ENCODE results near the gene ABI1. TPM values are rescaled to one million over a fixed set of nuclear protein-coding genes. Genes with fewer than 3 reads are reported as not detected.
A peak's percentile ranks its signal among the peaks of the same experiment; 100 is the strongest.

The ABI1 gene
- total RNA-seq, 1 experiment from 2014 or later = 44.4 TPM

DNA sequence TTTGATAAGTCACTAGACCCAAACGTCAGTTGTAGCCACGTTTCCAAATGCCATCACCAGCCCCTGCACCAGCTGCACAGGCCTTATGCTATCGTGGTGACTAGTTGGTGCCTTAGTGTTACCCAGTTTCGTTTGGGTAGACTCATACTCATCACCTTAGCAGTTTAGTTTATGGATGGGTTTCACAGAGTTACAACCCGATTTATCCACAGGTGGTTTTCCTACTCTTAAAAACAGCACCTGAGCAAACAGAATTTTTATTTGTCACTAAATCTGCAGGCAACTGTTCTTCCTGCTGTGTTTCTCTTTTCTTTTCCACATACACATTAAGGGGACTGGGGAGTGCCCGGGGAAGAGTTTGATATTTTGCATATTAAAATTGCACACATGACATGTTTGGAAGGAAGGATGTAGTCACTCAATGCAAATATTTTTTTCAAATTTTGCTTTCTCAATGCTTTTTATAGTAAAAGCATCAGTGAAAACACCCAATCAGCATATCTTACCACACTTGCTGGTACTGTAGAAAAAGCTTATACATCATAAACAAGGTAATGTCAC is 121.6 kb downstream of the ABI1 start:
- no peak for DNase-seq (ENCODE audit: low read depth, low spot score)
- in situ Hi-C loops (cut with HindIII; ENCODE audit: low pct_unique_long_range_greater_than_20kb, low sequenced_read_pairs) = no loop called here

DNA sequence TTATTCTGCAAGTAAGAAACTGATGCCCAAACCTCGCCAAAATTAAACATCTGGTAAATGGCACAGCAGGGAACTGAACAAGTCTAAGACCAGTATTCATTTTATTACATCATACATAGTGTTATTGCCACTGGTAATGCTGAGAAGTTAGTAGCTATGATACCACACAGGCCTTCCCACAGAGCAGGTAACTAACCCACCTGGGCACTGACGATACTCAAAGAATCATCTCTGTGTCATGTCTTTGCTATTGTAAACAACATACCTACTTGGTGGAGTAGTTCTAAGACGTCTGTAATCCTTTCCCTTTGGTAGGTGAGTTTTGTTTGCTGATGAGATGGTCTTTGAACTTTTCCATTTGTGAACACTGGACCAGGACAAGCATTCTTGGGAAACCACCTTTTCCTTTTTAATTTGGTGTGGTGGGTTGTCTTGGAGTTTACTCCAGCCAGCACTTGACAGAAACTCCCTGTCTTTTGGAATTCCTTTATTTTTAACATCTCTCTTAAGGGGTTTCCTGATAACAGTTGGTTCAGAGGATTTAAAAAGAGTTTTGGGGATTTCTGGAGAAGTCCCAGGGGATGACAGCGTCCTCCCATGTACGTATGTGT is 122.4 kb downstream of the ABI1 start:
- DNase-seq (ENCODE audit: low read depth, low spot score) = no peak
- in situ Hi-C loops (cut with HindIII; ENCODE audit: low pct_unique_long_range_greater_than_20kb, low sequenced_read_pairs) = no loop called here

DNA sequence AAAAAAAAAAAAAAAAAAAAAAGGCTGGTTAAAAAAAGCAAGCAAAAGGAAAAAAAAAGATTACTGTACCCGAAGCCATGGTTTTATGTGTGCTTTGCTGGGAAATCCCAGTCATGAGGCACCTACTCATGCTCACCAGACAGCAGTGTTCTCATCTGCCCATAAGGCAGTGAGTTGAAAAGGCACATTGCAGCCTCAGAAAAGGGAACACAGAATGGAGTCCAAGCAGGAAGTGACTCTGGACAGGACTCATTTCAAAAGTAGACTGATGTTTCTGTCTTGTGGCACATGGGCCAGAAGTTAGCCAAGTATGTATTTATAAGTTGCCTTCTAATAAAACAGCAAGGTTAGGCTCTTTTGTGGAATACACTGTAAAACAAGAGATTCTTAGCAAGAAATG is 123.0 kb downstream of the ABI1 start:
- in situ Hi-C loops (cut with HindIII; ENCODE audit: low pct_unique_long_range_greater_than_20kb, low sequenced_read_pairs) = no loop called here
- peak; percentile 88 for DNase-seq (ENCODE audit: low read depth, low spot score)

DNA sequence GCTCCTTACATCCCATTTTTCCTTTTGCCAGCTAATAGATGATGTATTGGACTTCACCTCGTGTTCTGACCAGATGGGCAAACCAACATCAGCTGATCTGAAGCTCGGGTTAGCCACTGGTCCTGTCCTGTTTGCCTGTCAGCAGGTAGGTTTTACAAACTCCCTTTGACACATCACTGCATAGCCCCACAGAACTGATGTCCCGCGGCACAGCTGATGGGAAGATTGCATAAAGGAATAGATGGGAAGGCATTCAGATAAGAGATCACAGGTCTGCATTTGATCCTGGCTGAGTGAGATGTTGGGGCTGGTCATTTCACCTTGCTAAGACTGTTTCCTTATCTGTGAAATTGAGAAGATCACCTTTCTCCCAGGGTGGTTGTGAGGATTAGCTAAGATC is 125.3 kb downstream of the ABI1 start:
- in situ Hi-C loops (cut with HindIII; ENCODE audit: low pct_unique_long_range_greater_than_20kb, low sequenced_read_pairs) = no loop called here

DNA sequence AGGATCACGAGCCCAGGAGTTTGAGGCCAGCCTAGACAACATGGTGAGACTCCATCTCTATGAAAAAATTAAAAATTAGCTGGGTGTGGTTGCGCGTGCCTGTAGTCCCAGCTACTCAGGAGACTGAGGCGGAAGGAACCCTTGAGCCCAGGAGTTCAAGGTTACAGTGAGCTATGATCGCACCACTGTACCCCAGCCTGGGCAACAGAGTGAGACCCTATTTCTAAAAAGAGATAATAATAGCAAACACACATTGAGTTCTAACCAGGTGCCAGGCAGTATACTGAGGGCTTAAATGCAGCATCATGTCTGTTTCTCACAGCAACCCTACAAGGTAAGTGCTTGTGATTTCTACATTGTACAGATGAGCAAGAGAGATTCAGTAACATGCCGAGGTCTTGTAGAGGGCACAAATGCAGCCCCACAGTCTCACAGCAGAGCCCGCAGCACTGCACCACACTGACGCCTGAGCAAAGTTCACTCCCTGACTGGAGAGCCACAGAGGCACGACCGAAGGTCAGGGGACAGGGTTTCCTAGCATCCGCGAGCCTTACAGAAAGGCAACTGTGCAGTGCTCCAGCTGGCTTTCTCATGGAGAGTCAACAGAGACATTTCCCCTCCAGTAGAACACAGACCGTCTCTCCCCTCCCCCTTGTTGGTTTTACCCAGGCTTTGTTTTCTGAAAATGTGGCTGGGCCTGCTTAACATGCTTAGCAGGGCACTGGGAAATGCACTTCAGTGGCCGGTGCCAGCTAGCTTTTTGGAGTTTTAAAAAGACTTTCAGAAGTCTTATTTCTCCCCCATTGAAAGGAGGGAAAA is 126.8 kb downstream of the ABI1 start:
- no peak for DNase-seq (ENCODE audit: low read depth, low spot score)
- in situ Hi-C loops (cut with HindIII; ENCODE audit: low pct_unique_long_range_greater_than_20kb, low sequenced_read_pairs) = no loop called here

More for the DNA sequence above, 125.3 kb downstream of the ABI1 start:
- DNase-seq (ENCODE audit: low read depth, low spot score) = no peak

DNA sequence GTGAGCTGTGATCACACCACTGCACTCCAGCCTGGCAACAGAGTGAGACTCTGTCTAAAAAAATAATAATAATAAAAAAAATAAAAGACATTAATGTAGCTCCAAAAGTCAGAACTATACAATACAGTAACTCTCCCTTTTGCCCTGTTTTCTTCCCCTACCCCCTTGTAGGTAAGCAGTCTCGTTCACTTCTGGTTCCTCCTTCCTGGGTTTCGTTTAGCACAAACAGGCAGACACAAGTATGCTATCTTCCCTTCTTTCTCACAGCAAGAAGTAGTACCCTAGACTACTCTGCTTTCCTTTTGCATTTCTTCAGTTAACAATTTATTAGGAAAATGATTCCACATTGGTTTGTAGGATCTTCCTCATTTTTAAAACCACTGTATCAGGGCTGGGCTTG is 130.2 kb downstream of the ABI1 start:
- no peak for DNase-seq (ENCODE audit: low read depth, low spot score)
- in situ Hi-C loops (cut with HindIII; ENCODE audit: low pct_unique_long_range_greater_than_20kb, low sequenced_read_pairs) = no loop called here

DNA sequence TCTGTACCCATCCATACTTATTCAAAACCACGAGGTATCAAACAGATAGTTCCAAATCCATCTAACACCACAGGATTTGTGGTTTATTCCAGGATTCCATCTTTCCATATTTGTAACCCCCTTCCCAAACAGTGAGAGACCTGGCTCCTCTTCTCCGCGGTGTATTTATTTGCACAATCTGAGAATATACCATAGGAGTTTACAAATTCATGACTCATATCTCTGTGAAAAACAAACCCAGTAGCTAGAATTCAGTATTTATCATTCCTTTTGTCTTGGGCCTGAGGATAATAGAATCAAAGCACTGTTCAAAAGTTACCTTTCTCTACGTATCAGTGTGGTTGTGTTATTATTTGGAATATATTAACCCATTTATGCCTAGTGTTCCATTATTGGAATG is 131.4 kb downstream of the ABI1 start:
- in situ Hi-C loops (cut with HindIII; ENCODE audit: low pct_unique_long_range_greater_than_20kb, low sequenced_read_pairs) = no loop called here

DNA sequence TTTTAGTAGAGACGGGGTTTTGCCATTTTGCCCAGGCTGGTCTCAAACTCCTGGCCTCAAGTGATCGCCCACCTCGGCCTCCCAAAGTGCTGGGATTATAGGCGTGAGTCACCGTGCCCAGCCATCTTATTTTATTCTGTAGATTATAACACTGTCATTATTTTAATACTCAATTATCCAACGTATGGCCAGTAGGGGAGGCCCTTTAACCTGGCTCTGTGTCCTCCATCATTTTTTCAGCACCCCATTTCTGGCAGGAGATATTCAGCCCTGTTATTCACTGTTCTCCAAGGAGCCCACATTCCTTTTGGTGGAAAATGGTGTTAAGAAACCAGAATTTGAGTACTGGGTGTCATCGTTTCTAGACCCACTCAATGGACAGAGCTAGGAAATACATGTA is 131.8 kb downstream of the ABI1 start:
- no peak for DNase-seq (ENCODE audit: low read depth, low spot score)
- in situ Hi-C loops (cut with HindIII; ENCODE audit: low pct_unique_long_range_greater_than_20kb, low sequenced_read_pairs) = no loop called here

More for the DNA sequence above, 131.4 kb downstream of the ABI1 start:
- no peak for DNase-seq (ENCODE audit: low read depth, low spot score)

DNA sequence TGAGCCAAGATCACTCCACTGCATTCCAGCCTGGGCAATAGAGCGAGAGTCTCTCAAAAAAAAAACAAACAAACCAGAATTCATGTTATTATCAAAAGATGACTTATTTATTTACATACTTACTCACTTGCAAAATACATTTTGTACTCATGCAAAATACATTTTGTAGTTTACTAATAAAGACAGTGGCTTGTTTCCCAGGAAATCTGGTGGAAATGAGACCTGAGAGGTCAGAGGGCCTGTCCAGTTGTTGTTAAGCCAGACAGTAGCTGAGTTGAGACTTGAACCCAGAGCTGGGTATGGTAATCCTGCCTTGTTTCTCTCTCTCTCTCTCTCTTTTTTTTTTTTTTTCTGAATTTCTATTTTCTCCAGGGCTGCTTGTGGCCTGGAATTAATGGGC is 133.8 kb downstream of the ABI1 start:
- no peak for DNase-seq (ENCODE audit: low read depth, low spot score)
- in situ Hi-C loops (cut with HindIII; ENCODE audit: low pct_unique_long_range_greater_than_20kb, low sequenced_read_pairs) = no loop called here

DNA sequence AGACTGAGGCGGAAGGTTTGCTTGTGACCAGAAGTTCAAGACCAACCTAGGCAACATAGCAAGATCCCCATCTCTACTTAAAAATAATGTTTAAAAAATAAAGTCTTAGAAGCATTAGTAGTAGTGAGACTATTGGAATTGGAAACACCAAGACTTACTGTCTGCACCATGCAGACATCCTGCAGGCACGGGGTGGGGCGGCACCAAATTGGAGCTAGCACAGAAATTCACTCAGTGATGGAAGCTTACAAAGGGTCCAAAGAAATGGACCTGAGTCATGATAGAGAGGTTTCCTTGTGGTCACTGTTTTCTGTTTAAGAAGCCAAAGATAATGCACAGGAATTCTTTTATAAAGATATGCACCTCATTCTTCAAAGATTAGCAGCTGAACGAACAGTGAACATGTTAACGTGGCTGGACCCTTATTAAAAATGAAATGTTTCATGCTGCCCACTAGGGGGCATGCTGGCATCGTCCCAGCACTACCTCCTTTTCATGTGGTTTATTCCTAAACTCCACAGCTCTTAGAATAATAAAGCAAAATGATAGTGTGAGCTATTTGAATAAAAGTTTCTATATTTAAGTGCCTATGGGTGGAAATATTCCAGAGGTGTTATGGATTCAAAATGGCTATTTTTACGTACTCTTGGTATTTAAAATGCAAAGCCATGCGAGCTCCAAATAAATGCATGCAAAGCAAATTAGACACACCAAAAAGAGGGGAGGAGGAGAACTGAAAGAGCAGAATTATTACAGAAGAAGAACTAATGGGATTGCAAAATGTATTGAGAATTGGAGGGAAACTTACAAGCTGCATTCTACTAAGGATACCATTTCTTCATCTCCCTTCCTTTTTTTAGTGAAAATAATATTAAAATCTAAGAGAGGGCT is 134.7 kb downstream of the ABI1 start:
- in situ Hi-C loops (cut with HindIII; ENCODE audit: low pct_unique_long_range_greater_than_20kb, low sequenced_read_pairs) = no loop called here
- DNase-seq (ENCODE audit: low read depth, low spot score) = peak; percentile 56

DNA sequence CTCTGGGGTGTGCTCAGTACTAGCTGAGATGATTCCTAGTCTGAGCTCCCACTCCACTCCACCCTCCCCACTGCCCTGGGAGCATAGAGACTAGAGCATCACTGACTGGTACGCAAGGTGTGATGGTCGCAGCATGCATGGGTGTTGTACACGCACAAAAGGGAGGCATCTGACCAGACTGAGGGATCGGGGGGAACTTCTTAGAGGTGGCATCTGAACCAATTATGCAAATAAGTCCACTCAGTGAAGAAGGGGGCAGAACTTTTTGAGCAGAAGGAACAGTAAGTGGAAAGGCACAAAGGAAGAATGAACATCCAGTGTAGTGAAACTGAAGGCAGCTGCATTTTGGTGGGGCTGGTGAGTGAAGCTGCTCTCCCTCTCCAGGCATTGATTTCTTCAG is 137.7 kb downstream of the ABI1 start:
- no peak for DNase-seq (ENCODE audit: low read depth, low spot score)
- in situ Hi-C loops (cut with HindIII; ENCODE audit: low pct_unique_long_range_greater_than_20kb, low sequenced_read_pairs) = no loop called here

DNA sequence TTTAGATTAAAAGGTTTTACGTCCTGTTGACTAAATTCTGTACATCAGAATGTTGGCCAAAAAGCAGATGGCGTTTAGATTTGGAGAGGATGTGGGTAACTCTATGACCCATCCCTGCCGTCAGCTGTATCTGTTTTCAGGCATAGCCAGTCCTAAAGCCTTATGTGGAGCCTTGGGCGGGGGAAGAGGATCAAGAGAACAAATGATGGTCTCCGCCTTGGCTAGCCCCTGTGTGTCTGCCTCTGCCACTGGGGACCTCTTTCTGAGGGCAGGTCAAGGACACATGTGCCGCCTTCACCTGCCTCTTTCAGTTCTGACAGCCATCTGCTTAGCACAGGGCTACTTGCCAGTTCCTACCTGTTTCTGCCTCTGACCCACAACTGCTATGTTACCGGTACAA is 139.2 kb downstream of the ABI1 start:
- in situ Hi-C loops (cut with HindIII; ENCODE audit: low pct_unique_long_range_greater_than_20kb, low sequenced_read_pairs) = no loop called here
- no peak for DNase-seq (ENCODE audit: low read depth, low spot score)

DNA sequence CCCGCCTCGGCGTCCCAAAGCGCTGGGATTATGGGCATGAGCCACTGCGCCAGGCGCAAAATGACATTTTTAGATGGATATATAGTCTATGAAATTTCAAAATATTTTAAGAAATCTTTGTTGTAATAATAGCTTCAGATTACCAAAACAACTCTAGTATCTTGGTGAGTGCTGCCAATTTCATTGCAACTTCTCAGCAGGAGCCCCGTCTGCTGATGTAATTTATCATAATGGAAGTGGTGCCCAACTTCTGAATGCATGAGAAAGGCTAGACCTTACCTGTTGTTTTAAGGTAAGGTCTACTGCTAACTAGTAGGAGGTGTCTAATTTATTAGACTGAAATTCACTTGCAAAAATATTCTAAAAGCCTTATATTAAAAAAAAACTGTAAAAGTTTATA is 143.3 kb downstream of the ABI1 start:
- DNase-seq (ENCODE audit: low read depth, low spot score) = no peak
- in situ Hi-C loops (cut with HindIII; ENCODE audit: low pct_unique_long_range_greater_than_20kb, low sequenced_read_pairs) = no loop called here

DNA sequence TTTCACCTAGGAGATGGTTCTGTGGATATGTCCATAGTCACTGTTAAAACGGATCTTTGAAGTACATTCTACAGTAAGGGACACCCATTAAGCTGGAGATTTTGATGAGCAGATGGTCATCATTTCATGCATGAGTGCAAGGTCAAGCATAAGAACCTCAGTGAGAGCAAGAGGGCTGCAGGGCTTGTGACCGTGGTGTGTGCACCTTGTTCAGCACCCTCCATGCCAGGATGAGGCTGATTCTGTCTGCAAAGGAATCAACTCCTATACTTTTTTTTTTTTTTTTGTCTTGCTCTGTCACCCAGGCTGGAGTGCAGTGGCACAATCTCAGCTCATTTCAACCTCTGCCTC is 145.6 kb downstream of the ABI1 start:
- DNase-seq (ENCODE audit: low read depth, low spot score) = no peak
- in situ Hi-C loops (cut with HindIII; ENCODE audit: low pct_unique_long_range_greater_than_20kb, low sequenced_read_pairs) = no loop called here

DNA sequence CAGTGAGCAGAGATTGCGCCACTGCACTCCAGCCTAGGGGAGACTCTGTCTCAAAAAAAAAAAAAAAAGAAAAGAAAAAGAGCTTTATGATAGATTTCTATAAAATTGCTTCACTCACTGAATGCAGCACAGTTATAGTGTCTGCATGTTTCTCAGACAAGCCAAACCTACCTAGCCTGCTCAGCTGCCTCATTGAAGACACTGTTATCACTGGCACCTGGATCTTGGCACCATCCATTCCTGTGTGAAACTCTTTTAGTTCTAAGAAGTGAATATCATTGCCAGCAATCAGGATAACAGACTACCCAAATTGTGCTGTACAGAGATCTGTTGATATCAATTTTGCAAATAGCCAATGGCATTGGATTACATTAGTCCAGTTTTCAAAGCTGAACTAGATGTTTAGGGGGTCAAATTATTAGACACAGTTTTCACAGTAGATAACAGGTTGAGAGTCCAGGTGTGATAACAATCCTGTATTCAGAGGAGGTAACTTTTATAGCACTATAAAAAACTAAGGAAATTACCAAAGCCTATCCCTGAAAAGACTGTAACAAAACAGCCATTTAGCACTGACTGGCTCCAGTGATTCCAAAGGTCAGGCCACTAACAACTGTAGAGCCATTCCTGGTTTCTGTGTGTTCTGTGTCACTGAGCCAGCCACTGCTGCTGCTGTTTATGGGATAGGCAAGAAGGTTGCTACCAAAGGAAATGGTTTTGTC is 146.2 kb downstream of the ABI1 start:
- DNase-seq (ENCODE audit: low read depth, low spot score) = no peak
- in situ Hi-C loops (cut with HindIII; ENCODE audit: low pct_unique_long_range_greater_than_20kb, low sequenced_read_pairs) = no loop called here

DNA sequence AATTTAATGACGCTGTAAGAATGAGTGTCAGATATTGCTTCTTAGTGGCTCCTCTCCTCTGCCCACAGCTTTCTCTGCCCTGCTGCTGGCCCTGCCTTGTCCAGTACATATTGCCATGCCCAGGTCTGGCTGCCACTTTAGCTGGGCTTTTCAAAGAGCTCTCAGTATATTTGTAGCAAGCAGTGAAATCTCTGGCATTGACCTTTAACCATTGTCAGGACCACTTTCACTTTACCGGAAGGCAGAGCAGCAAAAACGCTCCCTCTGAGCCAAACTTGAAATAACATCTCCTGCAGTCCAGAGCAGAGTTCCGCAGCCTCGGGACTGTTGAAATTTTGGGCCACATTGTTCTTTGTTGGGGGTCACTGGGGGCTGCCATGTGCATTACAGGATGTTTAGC is 149.4 kb downstream of the ABI1 start:
- no peak for DNase-seq (ENCODE audit: low read depth, low spot score)
- in situ Hi-C loops (cut with HindIII; ENCODE audit: low pct_unique_long_range_greater_than_20kb, low sequenced_read_pairs) = no loop called here

DNA sequence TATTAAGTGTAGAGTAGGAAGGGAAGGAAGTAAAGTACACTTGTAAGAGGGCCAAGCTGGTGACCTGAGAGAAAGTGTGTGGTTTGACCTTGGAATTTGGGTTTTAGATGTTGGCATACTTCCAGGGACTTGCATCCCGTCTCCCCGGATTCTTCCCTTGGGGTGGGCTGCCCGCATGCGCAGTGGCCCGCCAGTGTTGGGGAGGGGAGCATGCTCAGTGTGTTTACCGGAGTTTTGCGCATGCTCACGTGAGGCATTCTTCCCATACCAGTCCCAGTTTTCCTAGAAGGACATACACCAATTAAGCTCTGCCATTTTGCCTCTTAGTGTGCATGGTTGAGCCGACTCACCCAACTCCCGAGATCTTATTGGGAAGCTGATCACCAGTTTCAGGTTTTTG is 153.8 kb downstream of the ABI1 start:
- no peak for DNase-seq (ENCODE audit: low read depth, low spot score)
- in situ Hi-C loops (cut with HindIII; ENCODE audit: low pct_unique_long_range_greater_than_20kb, low sequenced_read_pairs) = no loop called here

DNA sequence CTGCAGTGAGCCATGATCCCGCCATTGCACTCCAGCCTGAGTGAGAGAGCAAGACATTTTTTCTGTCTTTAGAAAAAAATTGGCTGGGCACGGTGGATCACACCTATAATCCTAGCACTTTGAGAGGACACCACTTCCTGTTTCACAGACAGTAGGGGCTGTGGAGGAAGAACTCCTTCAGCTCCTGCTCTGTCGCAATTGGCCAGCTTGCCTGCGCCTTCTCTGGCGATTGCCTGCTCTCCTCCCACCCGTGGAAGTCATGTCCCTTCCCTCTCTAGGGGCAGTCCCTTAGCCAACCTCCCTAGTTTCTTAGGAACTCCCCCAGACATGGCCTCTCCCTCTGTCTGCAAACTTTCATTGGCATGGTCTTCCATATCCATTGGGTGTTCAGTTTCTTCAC is 154.6 kb downstream of the ABI1 start:
- in situ Hi-C loops (cut with HindIII; ENCODE audit: low pct_unique_long_range_greater_than_20kb, low sequenced_read_pairs) = no loop called here
- no peak for DNase-seq (ENCODE audit: low read depth, low spot score)

Measured in SK-MEL-5 (cell line).